Small intestine (tissue), 16 donors: ENCODE data around the gene DSCAML1. TPM values are rescaled to one million over a fixed set of nuclear protein-coding genes. Genes with fewer than 3 reads are reported as not detected.

Source experiments
- DNase-seq, 2 donors: peaks; one replicate each; pipeline versions ENCODE4 v3.0.0 to v3.0.0-alpha.2; 2013
- FAIRE-seq: peaks from 2 replicates; lab custom pipeline; 2012; peaks lifted over from hg19 to GRCh38; lab: Jason Lieb, UNC
- H3K27ac ChIP-seq, 3 donors: one replicate each; pipeline ENCODE4 v1.5.1; 2013; ENCODE audit warnings: low read length in 2 of 3, mild to moderate bottlenecking in 2 of 3, control low read depth in 1 of 3, inconsistent platforms in 1 of 3, low read depth in 1 of 3, moderate library complexity in 1 of 3
- H3K27me3 ChIP-seq, 3 donors: one replicate each; pipeline ENCODE4 v1.6.1; 2013; ENCODE audit warnings: low read length in 3 of 3, inconsistent platforms in 1 of 3; ENCODE audit not compliant: control insufficient read depth in 3 of 3, insufficient read depth in 3 of 3
- H3K36me3 ChIP-seq, 3 donors: one replicate each; pipeline ENCODE4 v1.6.1; 2013; ENCODE audit warnings: low read length in 3 of 3, inconsistent platforms in 1 of 3, low read depth in 1 of 3, mild to moderate bottlenecking in 1 of 3, moderate library complexity in 1 of 3; ENCODE audit not compliant: control insufficient read depth in 3 of 3, insufficient read depth in 2 of 3
- H3K4me1 ChIP-seq, 3 donors: one replicate each; pipeline ENCODE4 v1.6.1; 2013; ENCODE audit warnings: low read length in 2 of 3, inconsistent platforms in 1 of 3, low read depth in 1 of 3, mild to moderate bottlenecking in 1 of 3, moderate library complexity in 1 of 3; ENCODE audit not compliant: control insufficient read depth in 3 of 3, insufficient read depth in 2 of 3
- H3K4me3 ChIP-seq, 3 donors: one replicate each; pipeline ENCODE4 v1.5.1; 2013; ENCODE audit warnings: low read length in 3 of 3, control low read depth in 1 of 3, inconsistent platforms in 1 of 3, low read depth in 1 of 3, mild to moderate bottlenecking in 1 of 3, moderate library complexity in 1 of 3
- H3K9me3 ChIP-seq, 2 donors: one replicate each; pipeline ENCODE4 v1.6.1; 2013; ENCODE audit warnings: low read depth in 1 of 2, low read length in 1 of 2; ENCODE audit not compliant: control insufficient read depth in 2 of 2, insufficient read depth in 1 of 2
- WGBS, 3 donors: extraction: QIAGEN DNeasy Blood & Tissue Kit; methylation state at CpG; one replicate each; pipeline ENCODE4 v1.1.7; 2013; 5-methylcytosine and 5-hydroxymethylcytosine counted together
- long read RNA-seq, 10 donors: transcript quantifications; one replicate each; lab custom pipeline, GENCODE V29; 2026
- polyA plus RNA-seq, 4 donors: library from polyadenylated mRNA; stranded (reverse) in 3 of 4; unstranded in 1 of 4; fragments of 200-250 nt in 3 of 4; fragments of 120-200 nt in 1 of 4; gene quantifications; one replicate each; pipeline versions ENCODE4 v1.2.1 to v1.2.3, GENCODE V29; 2013
- donor health status: healthy with polysubstance abuse.
- donor health status: control.
- donor health status: control.
- donor health status: Bipolar disorder and iron deficiency.
- donor health status: healthy.

DSCAML1 gene
- polyA plus RNA-seq = 1 to 10 TPM in 1 of 4 donors, under 1 TPM in 2, not detected in 1; under 0.01 to 3.3 (median 0.22) TPM
- long read RNA-seq, donor 1 = 0 reads
- long read RNA-seq, donor 2 = 0 reads
- long read RNA-seq, donor 3 = 0 reads
- long read RNA-seq, donor 4 = 0 reads
- long read RNA-seq, donor 5 = 0 reads
- long read RNA-seq, donor 6 = 0 reads
- long read RNA-seq, donor 7 = 0 reads
- long read RNA-seq, donor 8 = 0 reads
- long read RNA-seq, donor 9 = 0 reads
- long read RNA-seq, donor 10, partial matches to known transcripts = 0 of 6 reads
- long read RNA-seq, donor 10, other reads (novel, unspliced or antisense) = 6 of 6 reads

GRCh38 chr11:117796872-117797529, at the start of gene DSCAML1:
TSS of gene DSCAML1 (minus strand) at chr11:117797216. CDS start at chr11:117797079, 137 bp downstream.
- no peaks in the 10 kb centered on the region for H3K36me3 ChIP-seq
- H3K4me3 ChIP-seq = peak within 1 kb of the TSS; percentile 18 to 45 (median 34)
- H3K27me3 ChIP-seq = peaks cover 2 to 52% (median 17%) of the 10 kb centered on the region in 3 donors
- 6 to 16% (median 8%) methylated on average over 44 to 66 of the region's 66 CpGs for WGBS, 3 donors
- no peak within 1 kb of the TSS for H3K27ac ChIP-seq
- FAIRE-seq (no peak), DNase-seq (peak in 1 of 2 donors; percentile 69)
- H3K4me1 ChIP-seq = peaks cover 0 to 14% (median 6%) of the 10 kb centered on the region in 3 donors
- no peaks in the 10 kb centered on the region for H3K9me3 ChIP-seq

- peaks cover 0 to 7% (median 0%) of the 10 kb centered on the region in 3 donors for H3K4me1 ChIP-seq
- WGBS, 3 donors = 21 to 24% (median 22%) methylated on average over 9 of the region's 9 CpGs
- DNase-seq (peak; percentile 59 to 84), FAIRE-seq (no peak)
- H3K36me3 ChIP-seq = peaks cover 0 to 21% (median 0%) of the 10 kb centered on the region in 3 donors
- H3K9me3 ChIP-seq = no peaks in the 10 kb centered on the region
- no peaks in the 10 kb centered on the region for H3K27me3 ChIP-seq
- no peak overlapping the region for H3K27ac ChIP-seq
- no peak overlapping the region for H3K4me3 ChIP-seq
Measured at GRCh38 chr11:117843666-117844484, 46.9 kb upstream of the DSCAML1 start.

- H3K4me1 ChIP-seq = peaks cover 0 to 21% (median 2%) of the 10 kb centered on the region in 3 donors
- H3K9me3 ChIP-seq = no peaks in the 10 kb centered on the region
- no peak for FAIRE-seq
- no peak overlapping the region for H3K4me3 ChIP-seq
- DNase-seq = no peak
- WGBS, 3 donors = 74 to 79% (median 79%) methylated on average over 16 of the region's 16 CpGs
- H3K36me3 ChIP-seq = peaks cover 0 to 27% (median 0%) of the 10 kb centered on the region in 3 donors
- no peaks in the 10 kb centered on the region for H3K27me3 ChIP-seq
- no peak overlapping the region for H3K27ac ChIP-seq
Measured at GRCh38 chr11:117842131-117842941, 45.3 kb upstream of the DSCAML1 start.

- no peaks in the 10 kb centered on the region for H3K9me3 ChIP-seq
- DNase-seq (no peak), FAIRE-seq (no peak)
- H3K27me3 ChIP-seq = no peaks in the 10 kb centered on the region
- 86 to 94% (median 90%) methylated on average over 7 of the region's 7 CpGs for WGBS, 3 donors
- H3K36me3 ChIP-seq = peaks cover 0 to 27% (median 0%) of the 10 kb centered on the region in 3 donors
- peaks cover 0 to 28% (median 2%) of the 10 kb centered on the region in 3 donors for H3K4me1 ChIP-seq
- no peak overlapping the region for H3K27ac ChIP-seq
- no peak overlapping the region for H3K4me3 ChIP-seq
Measured at GRCh38 chr11:117841551-117842031, 44.6 kb upstream of the DSCAML1 start.

- FAIRE-seq = no peak
- 73 to 86% (median 80%) methylated on average over 11 of the region's 11 CpGs for WGBS, 3 donors
Measured at GRCh38 chr11:117840881-117841550, 44.0 kb upstream of the DSCAML1 start.

GRCh38 chr11:117839936-117840813, 43.2 kb upstream of the DSCAML1 start:
- H3K27ac ChIP-seq = no peak overlapping the region
- 91 to 93% (median 91%) methylated on average over 8 to 10 of the region's 10 CpGs for WGBS, 3 donors
- FAIRE-seq = no peak
- DNase-seq = no peak
- peaks cover 0 to 30% (median 0%) of the 10 kb centered on the region in 3 donors for H3K36me3 ChIP-seq
- H3K4me3 ChIP-seq = no peak overlapping the region
- peaks cover 0 to 28% (median 2%) of the 10 kb centered on the region in 3 donors for H3K4me1 ChIP-seq
- H3K27me3 ChIP-seq = no peaks in the 10 kb centered on the region
- no peaks in the 10 kb centered on the region for H3K9me3 ChIP-seq

More at GRCh38 chr11:117840881-117841550, 44.0 kb upstream of the DSCAML1 start:
- H3K4me3 ChIP-seq = no peak overlapping the region
- no peak for DNase-seq
- H3K36me3 ChIP-seq = peaks cover 0 to 27% (median 0%) of the 10 kb centered on the region in 3 donors
- peaks cover 0 to 28% (median 2%) of the 10 kb centered on the region in 3 donors for H3K4me1 ChIP-seq
- no peaks in the 10 kb centered on the region for H3K9me3 ChIP-seq
- no peak overlapping the region for H3K27ac ChIP-seq
- no peaks in the 10 kb centered on the region for H3K27me3 ChIP-seq
